Muscle of leg (tissue), 11 donors: ENCODE measurements around the gene C2CD4C. TPM values are rescaled to one million over a fixed set of nuclear protein-coding genes. Genes with fewer than 3 reads are reported as not detected.
"Not testable (repeated sequence)": the region's sequence is repeated elsewhere in the genome, so short reads cannot be mapped to it uniquely, and the experiment has no call there.

Experiments
- DNase-seq: peaks from one replicate; pipeline ENCODE4 v3.0.0; 2013
- H3K27ac ChIP-seq: one replicate; pipeline ENCODE4 v1.5.1; 2013; ENCODE audit warnings: mild to moderate bottlenecking, low read length, control low read depth
- H3K27me3 ChIP-seq: one replicate; pipeline ENCODE4 v1.6.1; 2013; ENCODE audit warnings: low read length; ENCODE audit not compliant: control insufficient read depth, insufficient read depth
- H3K36me3 ChIP-seq: one replicate; pipeline ENCODE4 v1.6.1; 2013; ENCODE audit warnings: low read length; ENCODE audit not compliant: control insufficient read depth, insufficient read depth
- H3K4me1 ChIP-seq: one replicate; pipeline ENCODE4 v1.6.1; 2013; ENCODE audit warnings: low read length; ENCODE audit not compliant: control insufficient read depth, insufficient read depth
- H3K4me3 ChIP-seq: one replicate; pipeline ENCODE4 v1.5.1; 2013; ENCODE audit warnings: low read length, control low read depth
- H3K9me3 ChIP-seq: replicated peaks from 2 replicates; pipeline ENCODE4 v1.6.1; 2013; ENCODE audit warnings: low read depth, low read length; ENCODE audit not compliant: control insufficient read depth
- WGBS: methylation state at CpG from one replicate; pipeline ENCODE4 v1.1.5; 2013; ENCODE audit warnings: missing lambda C conversion rate; ENCODE audit not compliant: insufficient coverage; 5-methylcytosine and 5-hydroxymethylcytosine counted together
- polyA plus RNA-seq, 8 donors: library from polyadenylated mRNA; unstranded; fragments of 120-200 nt; gene quantifications; one replicate each; pipeline versions ENCODE4 v1.2.1 to v1.2.3, GENCODE V29; 2013; ENCODE audit warnings: inconsistent platforms in 1 of 8, low replicate concordance in 1 of 8; ENCODE audit not compliant: insufficient read length in 8 of 8, insufficient read depth in 1 of 8
- total RNA-seq: library from RNA; stranded (reverse); fragments of 120-200 nt; gene quantifications from one replicate; pipeline ENCODE4 v1.2.4, GENCODE V29; 2013

Gene C2CD4C
- total and polyA plus RNA-seq, 9 donors: 1.2 to 1.9 (median 1.3) TPM

GRCh38 chr19:416416-416815, 7.5 kb upstream of the C2CD4C start:
- peaks cover 17% of the 10 kb centered on the region for H3K4me1 ChIP-seq
- no peaks in the 10 kb centered on the region for H3K9me3 ChIP-seq
- no peak overlapping the region for H3K4me3 ChIP-seq
- no peak overlapping the region for H3K27ac ChIP-seq
- 81% methylated on average over 11 of the region's 14 CpGs for WGBS
- peaks cover 3% of the 10 kb centered on the region for H3K36me3 ChIP-seq
- DNase-seq: no peak
- peaks cover 6% of the 10 kb centered on the region for H3K27me3 ChIP-seq

GRCh38 chr19:415292-415691, 6.3 kb upstream of the C2CD4C start:
- H3K9me3 ChIP-seq: peaks cover 6% of the 10 kb centered on the region
- H3K4me3 ChIP-seq: no peak overlapping the region
- peaks cover 11% of the 10 kb centered on the region for H3K27me3 ChIP-seq
- no peak for DNase-seq
- no peak overlapping the region for H3K27ac ChIP-seq
- peaks cover 17% of the 10 kb centered on the region for H3K4me1 ChIP-seq
- WGBS: no CpG with 5 or more reads among the region's 1 CpG
- H3K36me3 ChIP-seq: peaks cover 3% of the 10 kb centered on the region

- Histone ChIP-seq H3K27ac (no peak overlapping the region), H3K9me3 (peaks cover 7% of the 10 kb centered on the region), H3K4me1 (peaks cover 17% of the 10 kb centered on the region), H3K27me3 (peaks cover 23% of the 10 kb centered on the region), H3K4me3 (no peak overlapping the region), H3K36me3 (peaks cover 3% of the 10 kb centered on the region)
- no peak for DNase-seq
- WGBS: 82% methylated on average over 13 of the region's 15 CpGs
Observed at GRCh38 chr19:413756-414420, 4.9 kb upstream of the C2CD4C start.

GRCh38 chr19:412356-413355, 3.7 kb upstream of the C2CD4C start:
- 36% methylated on average over 25 of the region's 36 CpGs for WGBS
- DNase-seq: peak; percentile 37
- Histone ChIP-seq H3K4me1 (peaks cover 24% of the 10 kb centered on the region), H3K9me3 (peaks cover 7% of the 10 kb centered on the region), H3K36me3 (peaks cover 3% of the 10 kb centered on the region), H3K27me3 (peaks cover 27% of the 10 kb centered on the region), H3K4me3 (no peak overlapping the region), H3K27ac (no peak overlapping the region)

GRCh38 chr19:411723-412355, 2.9 kb upstream of the C2CD4C start:
- Histone ChIP-seq H3K27ac (no peak overlapping the region), H3K4me3 (no peak overlapping the region), H3K9me3 (peaks cover 7% of the 10 kb centered on the region), H3K27me3 (peaks cover 27% of the 10 kb centered on the region), H3K36me3 (peaks cover 3% of the 10 kb centered on the region), H3K4me1 (peaks cover 24% of the 10 kb centered on the region)
- no peak for DNase-seq
- 45% methylated on average over 13 of the region's 13 CpGs for WGBS

- H3K4me1 ChIP-seq: peaks cover 24% of the 10 kb centered on the region
- not testable (repeated sequence) for H3K27ac ChIP-seq, H3K9me3 ChIP-seq, H3K36me3 ChIP-seq, DNase-seq, H3K4me3 ChIP-seq
- whole genome bisulfite sequencing: 93% methylated on average over 12 of the region's 22 CpGs
- peaks cover 30% of the 10 kb centered on the region for H3K27me3 ChIP-seq
Observed at GRCh38 chr19:411121-411722, 2.3 kb upstream of the C2CD4C start.

DNA sequence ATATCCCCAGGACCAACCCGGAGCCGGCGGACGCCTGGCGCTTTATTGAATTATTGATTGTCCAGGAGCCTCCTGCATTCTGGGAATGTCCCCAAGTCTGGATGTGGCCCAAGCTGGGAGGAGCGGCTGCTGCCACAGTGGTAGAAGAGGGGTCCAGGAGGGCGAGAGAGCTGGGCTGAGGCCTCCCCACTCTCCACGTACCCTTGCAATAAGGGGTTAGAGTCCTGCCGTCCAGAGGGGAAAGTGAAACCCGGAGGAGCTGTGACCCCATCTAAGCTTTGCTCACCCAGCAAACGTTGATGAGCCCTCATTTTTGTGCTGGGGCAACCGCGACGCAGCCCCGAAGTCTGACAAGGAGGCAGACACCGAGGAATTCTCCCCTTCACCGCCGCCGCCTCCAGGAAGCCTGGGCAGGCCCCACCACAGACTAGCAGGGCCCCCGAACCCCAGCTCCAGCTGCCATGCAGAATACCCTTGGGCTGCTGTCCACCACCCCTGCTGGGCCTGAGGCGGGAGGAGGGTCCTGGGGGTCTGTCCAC, 1.4 kb upstream of the C2CD4C start:
- Histone ChIP-seq H3K36me3 (no peaks in the 10 kb centered on the region), H3K4me1 (peaks cover 24% of the 10 kb centered on the region), H3K4me3 (no peak overlapping the region), H3K9me3 (peaks cover 7% of the 10 kb centered on the region), H3K27ac (no peak overlapping the region), H3K27me3 (peaks cover 38% of the 10 kb centered on the region)
- 79% methylated on average over 16 of the region's 21 CpGs for WGBS
- DNase-seq: no peak

- peak; percentile 34 for DNase-seq
- H3K9me3 ChIP-seq: peaks cover 7% of the 10 kb centered on the region
- no peaks in the 10 kb centered on the region for H3K36me3 ChIP-seq
- H3K27ac ChIP-seq: no peak overlapping the region
- H3K4me3 ChIP-seq: peak overlapping the region; percentile 35
- H3K4me1 ChIP-seq: peaks cover 24% of the 10 kb centered on the region
- 7% methylated on average over 18 of the region's 23 CpGs for WGBS
- peaks cover 40% of the 10 kb centered on the region for H3K27me3 ChIP-seq
Observed at GRCh38 chr19:409516-410242, 732 bp upstream of the C2CD4C start.

DNA sequence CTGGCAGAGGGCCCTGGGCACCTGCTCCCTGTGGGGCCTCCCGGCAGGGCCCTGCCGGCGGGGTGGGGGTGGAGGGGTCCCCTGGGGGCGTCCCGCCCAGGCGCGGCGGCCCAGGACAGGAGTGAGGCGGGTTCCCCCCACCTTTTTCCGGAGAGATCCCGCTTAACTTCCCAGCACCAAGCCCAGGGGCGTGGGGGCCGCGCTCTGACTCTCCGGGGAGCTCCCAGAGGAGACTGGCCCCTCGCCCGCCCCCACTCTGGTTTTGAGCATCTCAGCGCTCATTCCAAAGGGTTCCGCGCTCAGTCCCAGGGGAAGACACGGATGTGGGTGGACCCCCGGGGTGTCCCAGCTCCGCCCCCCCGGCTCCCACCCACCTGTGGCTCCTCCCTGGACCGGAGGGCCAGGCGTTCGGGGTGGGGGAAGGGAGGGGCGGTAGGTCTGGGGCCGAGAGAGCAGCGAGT, 476 bp downstream of the C2CD4C start:
- H3K4me1 ChIP-seq: peaks cover 24% of the 10 kb centered on the region
- no peak overlapping the region for H3K27ac ChIP-seq
- peaks cover 7% of the 10 kb centered on the region for H3K9me3 ChIP-seq
- 1% methylated on average over 9 of the region's 30 CpGs for WGBS
- H3K4me3 ChIP-seq: peak overlapping the region; percentile 38
- peaks cover 40% of the 10 kb centered on the region for H3K27me3 ChIP-seq
- no peaks in the 10 kb centered on the region for H3K36me3 ChIP-seq
- DNase-seq: no peak
